MM.1S (cell line): ENCODE measurements around the gene ADCY5.

Source experiments
- DNase-seq: peaks from one replicate; pipeline ENCODE4 v3.0.0-alpha.2; 2015
- H2AFZ ChIP-seq: fragments of 300-600 bp; sonication (generic); 2 replicates; pipeline ENCODE4 v1.6.0; 2016; ENCODE audit warnings: antibody characterized with exemption, low read length
- H3F3A ChIP-seq: fragments of 300-600 bp; sonication (generic); 2 replicates; pipeline ENCODE4 v1.6.1; 2016; ENCODE audit warnings: mild to moderate bottlenecking, antibody characterized with exemption, low read length, moderate library complexity, mixed read lengths; ENCODE audit not compliant: insufficient read depth
- H3K27ac ChIP-seq: fragments of 300-600 bp; sonication (generic); 2 replicates; pipeline ENCODE4 v1.5.1; 2016; ENCODE audit warnings: mild to moderate bottlenecking, low read length
- H3K27me3 ChIP-seq: fragments of 300-600 bp; sonication (generic); replicated peaks from 2 replicates; pipeline ENCODE4 v1.6.0; 2016; ENCODE audit warnings: low read length; ENCODE audit not compliant: insufficient read depth
- H3K36me3 ChIP-seq: fragments of 300-600 bp; sonication (generic); replicated peaks from 2 replicates; pipeline ENCODE4 v1.6.1; 2016; ENCODE audit warnings: mild to moderate bottlenecking, low read length, mixed read lengths; ENCODE audit not compliant: insufficient read depth
- H3K4me1 ChIP-seq: fragments of 300-600 bp; sonication (generic); 2 replicates; pipeline ENCODE4 v1.6.1; 2016; ENCODE audit warnings: low read length, mixed read lengths
- H3K4me2 ChIP-seq: fragments of 300-600 bp; sonication (generic); 2 replicates; pipeline ENCODE4 v1.6.0; 2016; ENCODE audit warnings: low read depth, low read length
- H3K4me3 ChIP-seq: fragments of 300-600 bp; sonication (generic); 2 replicates; pipeline ENCODE4 v1.5.1; 2016; ENCODE audit warnings: low read length, mixed read lengths
- H3K79me2 ChIP-seq: fragments of 300-600 bp; sonication (generic); 2 replicates; pipeline ENCODE4 v1.6.1; 2016; ENCODE audit warnings: mixed run types, low read length, mixed read lengths
- H3K9ac ChIP-seq: fragments of 300-600 bp; sonication (generic); 2 replicates; pipeline ENCODE4 v1.6.1; 2016; ENCODE audit warnings: low read length, mixed read lengths
- H3K9me2 ChIP-seq: fragments of 300-600 bp; sonication (generic); replicated peaks from 2 replicates; pipeline ENCODE4 v1.6.1; 2016; ENCODE audit warnings: mild to moderate bottlenecking, low read length, mixed read lengths; ENCODE audit not compliant: insufficient read depth
- H3K9me3 ChIP-seq: fragments of 300-600 bp; sonication (generic); replicated peaks from 2 replicates; pipeline ENCODE4 v1.6.1; 2016; ENCODE audit warnings: mild to moderate bottlenecking, low read length, mixed read lengths; ENCODE audit not compliant: insufficient read depth
- H4K20me1 ChIP-seq: fragments of 300-600 bp; sonication (generic); 2 replicates; pipeline ENCODE4 v1.6.1; 2016; ENCODE audit warnings: mild to moderate bottlenecking, low read length, moderate library complexity, mixed read lengths; ENCODE audit not compliant: insufficient read depth
- EZH2 ChIP-seq: fragments of 300-600 bp; sonication (generic); optimal IDR thresholded peaks from 2 replicates; pipeline ENCODE3; 2017; ENCODE audit warnings: low read depth, mild to moderate bottlenecking, antibody characterized with exemption, low read length, mixed read lengths
- EZH2phosphoT487 ChIP-seq: fragments of 300-600 bp; sonication (generic); IDR thresholded peaks from 2 replicates; pipeline ENCODE4 v1.6.1; 2018; ENCODE audit warnings: antibody characterized with exemption, low read length
- TF ChIP-seq, protein P1 (sequence below): fragments of 300-600 bp; sonication (generic); IDR thresholded peaks from 2 replicates; pipeline ENCODE4 v1.5.1; 2016; ENCODE audit warnings: antibody characterized with exemption, low read length, mixed read lengths

ADCY5 gene

GRCh38 chr3:123283074-123283473, 165.8 kb downstream of the ADCY5 start:
- H3K4me3 ChIP-seq: no peak overlapping the region
- H4K20me1 ChIP-seq: no peaks in the 10 kb centered on the region
- no peak overlapping the region for H3K4me2 ChIP-seq
- H3K36me3 ChIP-seq: no peaks in the 10 kb centered on the region
- no peaks in the 10 kb centered on the region for H3K79me2 ChIP-seq
- no peak for DNase-seq
- H3K27me3 ChIP-seq: no peaks in the 10 kb centered on the region
- no peaks in the 10 kb centered on the region for H3K9me3 ChIP-seq
- no peaks in the 10 kb centered on the region for H3F3A ChIP-seq
- no peak overlapping the region for H3K9ac ChIP-seq
- no peak overlapping the region for H2AFZ ChIP-seq
- no peak overlapping the region for H3K27ac ChIP-seq
- H3K4me1 ChIP-seq: no peaks in the 10 kb centered on the region
- TF ChIP-seq EZH2 (no peak), EZH2phosphoT487 (no peak)
- TF ChIP-seq, protein P1, sequence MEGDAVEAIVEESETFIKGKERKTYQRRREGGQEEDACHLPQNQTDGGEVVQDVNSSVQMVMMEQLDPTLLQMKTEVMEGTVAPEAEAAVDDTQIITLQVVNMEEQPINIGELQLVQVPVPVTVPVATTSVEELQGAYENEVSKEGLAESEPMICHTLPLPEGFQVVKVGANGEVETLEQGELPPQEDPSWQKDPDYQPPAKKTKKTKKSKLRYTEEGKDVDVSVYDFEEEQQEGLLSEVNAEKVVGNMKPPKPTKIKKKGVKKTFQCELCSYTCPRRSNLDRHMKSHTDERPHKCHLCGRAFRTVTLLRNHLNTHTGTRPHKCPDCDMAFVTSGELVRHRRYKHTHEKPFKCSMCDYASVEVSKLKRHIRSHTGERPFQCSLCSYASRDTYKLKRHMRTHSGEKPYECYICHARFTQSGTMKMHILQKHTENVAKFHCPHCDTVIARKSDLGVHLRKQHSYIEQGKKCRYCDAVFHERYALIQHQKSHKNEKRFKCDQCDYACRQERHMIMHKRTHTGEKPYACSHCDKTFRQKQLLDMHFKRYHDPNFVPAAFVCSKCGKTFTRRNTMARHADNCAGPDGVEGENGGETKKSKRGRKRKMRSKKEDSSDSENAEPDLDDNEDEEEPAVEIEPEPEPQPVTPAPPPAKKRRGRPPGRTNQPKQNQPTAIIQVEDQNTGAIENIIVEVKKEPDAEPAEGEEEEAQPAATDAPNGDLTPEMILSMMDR: no peak
- no peaks in the 10 kb centered on the region for H3K9me2 ChIP-seq

GRCh38 chr3:123282461-123282860, 166.4 kb downstream of the ADCY5 start:
- TF ChIP-seq, protein P1: no peak
- TF ChIP-seq EZH2 (no peak), EZH2phosphoT487 (no peak)
- H3K9me3 ChIP-seq: no peaks in the 10 kb centered on the region

DNA sequence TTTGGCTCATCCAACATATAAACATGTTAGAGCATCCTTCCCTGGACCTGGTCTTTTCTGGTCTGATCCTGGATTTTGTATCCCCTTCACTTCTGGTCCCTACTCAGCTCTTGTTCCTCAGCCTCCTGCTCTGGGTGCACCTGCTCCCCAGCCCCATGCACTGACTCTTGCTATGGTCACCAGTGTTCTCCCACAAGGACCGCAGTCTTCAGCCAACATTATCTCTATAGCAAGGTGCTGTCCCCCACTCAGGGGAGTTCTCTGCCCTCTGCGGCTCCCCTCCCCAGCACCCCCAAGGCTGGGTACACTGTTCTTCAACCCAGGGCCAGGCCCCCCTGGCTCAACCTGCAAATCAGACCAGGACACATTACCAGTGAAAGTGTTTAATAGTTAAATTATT, 167.0 kb downstream of the ADCY5 start:
- Histone ChIP-seq H3K4me2 (no peak overlapping the region), H3K4me3 (no peak overlapping the region), H3K9me2 (no peaks in the 10 kb centered on the region), H3K4me1 (no peaks in the 10 kb centered on the region), H3F3A (no peaks in the 10 kb centered on the region), H3K36me3 (no peaks in the 10 kb centered on the region), H2AFZ (no peak overlapping the region), H4K20me1 (no peaks in the 10 kb centered on the region), H3K27ac (no peak overlapping the region), H3K27me3 (no peaks in the 10 kb centered on the region), H3K9me3 (no peaks in the 10 kb centered on the region), H3K79me2 (no peaks in the 10 kb centered on the region), H3K9ac (no peak overlapping the region)
- TF ChIP-seq EZH2 (no peak), EZH2phosphoT487 (no peak)
- TF ChIP-seq, protein P1: no peak
- DNase-seq: no peak

More at GRCh38 chr3:123282461-123282860, 166.4 kb downstream of the ADCY5 start:
- H3K27me3 ChIP-seq: no peaks in the 10 kb centered on the region
- no peak overlapping the region for H3K4me2 ChIP-seq
- H3K9ac ChIP-seq: no peak overlapping the region
- no peak overlapping the region for H2AFZ ChIP-seq
- H4K20me1 ChIP-seq: no peaks in the 10 kb centered on the region
- no peaks in the 10 kb centered on the region for H3F3A ChIP-seq
- no peak for DNase-seq
- H3K27ac ChIP-seq: no peak overlapping the region
- no peaks in the 10 kb centered on the region for H3K4me1 ChIP-seq
- H3K36me3 ChIP-seq: no peaks in the 10 kb centered on the region
- H3K4me3 ChIP-seq: no peak overlapping the region
- no peaks in the 10 kb centered on the region for H3K9me2 ChIP-seq
- H3K79me2 ChIP-seq: no peaks in the 10 kb centered on the region
